ENCODE measurements around the gene CBX4.

DNA sequence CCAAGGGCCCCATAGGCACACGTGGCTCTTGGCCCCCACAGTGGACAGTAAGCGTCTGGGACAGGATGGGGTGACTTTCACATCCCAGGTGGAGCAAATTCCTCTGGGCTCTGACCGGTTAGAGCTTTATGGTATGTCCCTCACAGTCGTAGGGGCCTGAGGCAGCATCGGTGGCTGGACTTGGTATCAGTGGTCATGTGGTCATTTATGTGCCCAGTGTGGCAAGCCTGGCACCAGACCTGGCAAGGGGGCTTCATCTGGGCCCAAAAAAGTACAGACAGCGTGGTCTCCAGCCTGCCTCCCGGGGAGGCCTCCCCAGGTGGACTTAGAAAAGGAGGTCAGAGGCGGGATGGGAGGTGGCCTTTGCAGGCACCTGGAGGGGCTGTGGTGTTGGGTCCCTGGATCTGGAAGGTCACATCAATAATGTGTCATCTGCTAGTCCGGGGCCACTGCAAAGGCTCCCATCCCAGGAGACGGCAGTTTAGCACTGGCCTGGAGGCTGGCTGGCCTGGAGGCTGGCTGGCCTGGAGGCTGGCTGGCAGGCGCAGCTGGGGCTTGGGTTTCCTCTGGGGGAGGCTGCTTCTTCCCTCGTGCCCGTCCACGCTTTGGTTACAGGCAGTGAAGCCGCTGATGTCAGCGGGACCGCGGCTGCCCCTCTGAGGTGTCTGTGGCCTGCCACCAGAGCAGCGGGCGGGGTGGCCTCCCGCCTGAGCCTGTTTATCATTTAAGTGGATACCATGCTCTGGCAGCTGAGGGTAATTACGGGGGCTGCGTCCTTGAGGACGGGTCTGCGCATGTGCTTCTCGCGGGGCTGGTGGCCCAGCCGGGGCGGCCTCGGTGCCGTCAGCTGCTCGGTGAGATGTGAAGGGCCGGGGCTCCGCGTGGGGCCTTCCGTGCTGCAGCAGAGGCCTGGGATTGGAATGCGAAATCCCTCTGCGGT is 20.7 kb upstream of the CBX4 start:
- TF ChIP-seq, protein P1, sequence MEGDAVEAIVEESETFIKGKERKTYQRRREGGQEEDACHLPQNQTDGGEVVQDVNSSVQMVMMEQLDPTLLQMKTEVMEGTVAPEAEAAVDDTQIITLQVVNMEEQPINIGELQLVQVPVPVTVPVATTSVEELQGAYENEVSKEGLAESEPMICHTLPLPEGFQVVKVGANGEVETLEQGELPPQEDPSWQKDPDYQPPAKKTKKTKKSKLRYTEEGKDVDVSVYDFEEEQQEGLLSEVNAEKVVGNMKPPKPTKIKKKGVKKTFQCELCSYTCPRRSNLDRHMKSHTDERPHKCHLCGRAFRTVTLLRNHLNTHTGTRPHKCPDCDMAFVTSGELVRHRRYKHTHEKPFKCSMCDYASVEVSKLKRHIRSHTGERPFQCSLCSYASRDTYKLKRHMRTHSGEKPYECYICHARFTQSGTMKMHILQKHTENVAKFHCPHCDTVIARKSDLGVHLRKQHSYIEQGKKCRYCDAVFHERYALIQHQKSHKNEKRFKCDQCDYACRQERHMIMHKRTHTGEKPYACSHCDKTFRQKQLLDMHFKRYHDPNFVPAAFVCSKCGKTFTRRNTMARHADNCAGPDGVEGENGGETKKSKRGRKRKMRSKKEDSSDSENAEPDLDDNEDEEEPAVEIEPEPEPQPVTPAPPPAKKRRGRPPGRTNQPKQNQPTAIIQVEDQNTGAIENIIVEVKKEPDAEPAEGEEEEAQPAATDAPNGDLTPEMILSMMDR (IDR thresholded peaks at IDR 0.05), result no peak
- TF ChIP-seq POLR2A (IDR thresholded peaks at IDR 0.05), result no peak

Measured in right lobe of liver (tissue), 4 donors.